Large intestine (tissue), 12 donors: ENCODE measurements around the gene RPL31. TPM values are rescaled to one million over a fixed set of nuclear protein-coding genes. Genes with fewer than 3 reads are reported as not detected.

ENCODE experiments used
- DNase-seq, 2 donors: peaks; one replicate each; pipeline versions ENCODE4 v3.0.0 to v3.0.0-alpha.2; 2013
- H3K27ac ChIP-seq: one replicate; pipeline ENCODE4 v1.5.1; 2013; ENCODE audit warnings: low read length
- H3K27me3 ChIP-seq: 2 replicates; pipeline ENCODE4 v1.6.1; 2013; ENCODE audit warnings: low read length; ENCODE audit not compliant: control insufficient read depth, insufficient read depth
- H3K36me3 ChIP-seq: 2 replicates; pipeline ENCODE4 v1.6.1; 2013; ENCODE audit warnings: low read length; ENCODE audit not compliant: control insufficient read depth, insufficient read depth
- H3K4me1 ChIP-seq: one replicate; pipeline ENCODE4 v1.6.1; 2013; ENCODE audit warnings: low read length; ENCODE audit not compliant: control insufficient read depth, insufficient read depth
- H3K4me3 ChIP-seq: one replicate; pipeline ENCODE4 v1.5.1; 2013; ENCODE audit warnings: low read length
- H3K9me3 ChIP-seq: one replicate; pipeline ENCODE4 v1.6.1; 2013; ENCODE audit warnings: mild to moderate bottlenecking, low read depth, low read length, moderate library complexity; ENCODE audit not compliant: control insufficient read depth
- WGBS: methylation state at CpG from one replicate; pipeline ENCODE4 v1.1.5; 2013; ENCODE audit warnings: low lambda C conversion rate; ENCODE audit not compliant: insufficient coverage; 5-methylcytosine and 5-hydroxymethylcytosine counted together
- long read RNA-seq, 11 donors: transcript quantifications; one replicate each; lab custom pipeline, GENCODE V29; 2026
- polyA plus RNA-seq: library from polyadenylated mRNA; unstranded; fragments of 120-200 nt; gene quantifications from one replicate; pipeline ENCODE4 v1.2.1, GENCODE V29; 2013

Gene RPL31
- polyA plus RNA-seq, result 4,666 TPM
- long read RNA-seq, donor 1, transcript RPL31-208 (4 exons, 825 nt), result minor isoform, 381 of 1,756 reads
- long read RNA-seq, donor 1, transcript RPL31-205 (4 exons, 716 nt), result minor isoform, 28 of 1,756 reads
- long read RNA-seq, donor 1, transcript RPL31-201 (5 exons, 1,865 nt), result major isoform, 1,172 of 1,756 reads
- long read RNA-seq, donor 1, transcript RPL31-211 (3 exons, 357 nt), result minor isoform, 21 of 1,756 reads
- long read RNA-seq, donor 1, partial matches to known transcripts, result 72 of 1,756 reads
- long read RNA-seq, donor 1, other reads (novel, unspliced or antisense), result 53 of 1,756 reads
- long read RNA-seq, donor 2, transcript RPL31-201 (5 exons, 1,865 nt), result major isoform, 2,034 of 3,374 reads
- long read RNA-seq, donor 2, transcript RPL31-205 (4 exons, 716 nt), result minor isoform, 73 of 3,374 reads
- long read RNA-seq, donor 2, transcript RPL31-202 (3 exons, 641 nt), result minor isoform, 42 of 3,374 reads
- long read RNA-seq, donor 2, transcript RPL31-208 (4 exons, 825 nt), result minor isoform, 828 of 3,374 reads
- long read RNA-seq, donor 2, partial matches to known transcripts, result 245 of 3,374 reads
- long read RNA-seq, donor 2, other reads (novel, unspliced or antisense), result 116 of 3,374 reads
- long read RNA-seq, donor 3, result 0 reads
- long read RNA-seq, donor 4, transcript RPL31-208 (4 exons, 825 nt), result minor isoform, 132 of 431 reads
- long read RNA-seq, donor 4, transcript RPL31-201 (5 exons, 1,865 nt), result major isoform, 254 of 431 reads
- long read RNA-seq, donor 4, transcript RPL31-205 (4 exons, 716 nt), result minor isoform, 7 of 431 reads
- long read RNA-seq, donor 4, partial matches to known transcripts, result 19 of 431 reads
- long read RNA-seq, donor 4, other reads (novel, unspliced or antisense), result 14 of 431 reads
- long read RNA-seq, donor 5, transcript RPL31-208 (4 exons, 825 nt), result minor isoform, 370 of 1,717 reads
- long read RNA-seq, donor 5, transcript RPL31-201 (5 exons, 1,865 nt), result major isoform, 1,142 of 1,717 reads
- long read RNA-seq, donor 5, transcript RPL31-202 (3 exons, 641 nt), result minor isoform, 12 of 1,717 reads
- long read RNA-seq, donor 5, transcript RPL31-205 (4 exons, 716 nt), result minor isoform, 39 of 1,717 reads
- long read RNA-seq, donor 5, partial matches to known transcripts, result 69 of 1,717 reads
- long read RNA-seq, donor 5, other reads (novel, unspliced or antisense), result 67 of 1,717 reads
- long read RNA-seq, donor 6, transcript RPL31-202 (3 exons, 641 nt), result minor isoform, 35 of 3,388 reads
- long read RNA-seq, donor 6, transcript RPL31-201 (5 exons, 1,865 nt), result major isoform, 1,832 of 3,388 reads
- long read RNA-seq, donor 6, transcript RPL31-208 (4 exons, 825 nt), result minor isoform, 949 of 3,388 reads
- long read RNA-seq, donor 6, transcript RPL31-205 (4 exons, 716 nt), result minor isoform, 71 of 3,388 reads
- long read RNA-seq, donor 6, partial matches to known transcripts, result 343 of 3,388 reads
- long read RNA-seq, donor 6, other reads (novel, unspliced or antisense), result 115 of 3,388 reads
- long read RNA-seq, donor 7, transcript RPL31-211 (3 exons, 357 nt), result minor isoform, 20 of 1,538 reads
- long read RNA-seq, donor 7, transcript RPL31-208 (4 exons, 825 nt), result minor isoform, 356 of 1,538 reads
- long read RNA-seq, donor 7, transcript RPL31-205 (4 exons, 716 nt), result minor isoform, 29 of 1,538 reads
- long read RNA-seq, donor 7, transcript RPL31-201 (5 exons, 1,865 nt), result major isoform, 943 of 1,538 reads
- long read RNA-seq, donor 7, partial matches to known transcripts, result 110 of 1,538 reads
- long read RNA-seq, donor 7, other reads (novel, unspliced or antisense), result 60 of 1,538 reads
- long read RNA-seq, donor 8, transcript RPL31-205 (4 exons, 716 nt), result minor isoform, 80 of 4,812 reads
- long read RNA-seq, donor 8, transcript RPL31-201 (5 exons, 1,865 nt), result major isoform, 3,268 of 4,812 reads
- long read RNA-seq, donor 8, transcript RPL31-208 (4 exons, 825 nt), result minor isoform, 870 of 4,812 reads
- long read RNA-seq, donor 8, transcript RPL31-202 (3 exons, 641 nt), result minor isoform, 27 of 4,812 reads
- long read RNA-seq, donor 8, partial matches to known transcripts, result 318 of 4,812 reads
- long read RNA-seq, donor 8, other reads (novel, unspliced or antisense), result 190 of 4,812 reads
- long read RNA-seq, donor 9, transcript RPL31-211 (3 exons, 357 nt), result minor isoform, 39 of 5,130 reads
- long read RNA-seq, donor 9, transcript RPL31-208 (4 exons, 825 nt), result minor isoform, 1,168 of 5,130 reads
- long read RNA-seq, donor 9, transcript RPL31-205 (4 exons, 716 nt), result minor isoform, 93 of 5,130 reads
- long read RNA-seq, donor 9, transcript RPL31-201 (5 exons, 1,865 nt), result major isoform, 3,186 of 5,130 reads
- long read RNA-seq, donor 9, partial matches to known transcripts, result 313 of 5,130 reads
- long read RNA-seq, donor 9, other reads (novel, unspliced or antisense), result 282 of 5,130 reads
- long read RNA-seq, donor 10, transcript RPL31-208 (4 exons, 825 nt), result minor isoform, 872 of 3,618 reads
- long read RNA-seq, donor 10, transcript RPL31-201 (5 exons, 1,865 nt), result major isoform, 2,244 of 3,618 reads
- long read RNA-seq, donor 10, transcript RPL31-205 (4 exons, 716 nt), result minor isoform, 61 of 3,618 reads
- long read RNA-seq, donor 10, transcript RPL31-202 (3 exons, 641 nt), result minor isoform, 25 of 3,618 reads
- long read RNA-seq, donor 10, partial matches to known transcripts, result 217 of 3,618 reads
- long read RNA-seq, donor 10, other reads (novel, unspliced or antisense), result 148 of 3,618 reads
- long read RNA-seq, donor 11, transcript RPL31-202 (3 exons, 641 nt), result minor isoform, 13 of 2,310 reads
- long read RNA-seq, donor 11, transcript RPL31-205 (4 exons, 716 nt), result minor isoform, 41 of 2,310 reads
- long read RNA-seq, donor 11, transcript RPL31-201 (5 exons, 1,865 nt), result major isoform, 1,469 of 2,310 reads
- long read RNA-seq, donor 11, transcript RPL31-208 (4 exons, 825 nt), result minor isoform, 545 of 2,310 reads
- long read RNA-seq, donor 11, partial matches to known transcripts, result 143 of 2,310 reads
- long read RNA-seq, donor 11, other reads (novel, unspliced or antisense), result 81 of 2,310 reads

- peak within 1 kb of the TSS; percentile 87 for H3K4me3 ChIP-seq
- no CpG with 5 or more reads among the region's 59 CpGs for WGBS
- peaks cover 35% of the 10 kb centered on the region for H3K36me3 ChIP-seq
- H3K27me3 ChIP-seq, result no peaks in the 10 kb centered on the region
- peak within 1 kb of the TSS; percentile 74 for H3K27ac ChIP-seq
- peaks cover 10% of the 10 kb centered on the region for H3K4me1 ChIP-seq
- peak; percentile 98 for DNase-seq
- H3K9me3 ChIP-seq, result no peaks in the 10 kb centered on the region
Measured at GRCh38 chr2:101001691-101002561, at the start of gene RPL31. TSS of gene RPL31 (plus strand) at chr2:101002289. CDS start at chr2:101002702, 413 bp downstream.

- H3K27ac ChIP-seq, result no peak overlapping the region
- no peaks in the 10 kb centered on the region for H3K9me3 ChIP-seq
- 100% methylated on average over 1 of the region's 2 CpGs for WGBS
- H3K27me3 ChIP-seq, result no peaks in the 10 kb centered on the region
- no peak for DNase-seq
- H3K4me3 ChIP-seq, result no peak overlapping the region
- H3K36me3 ChIP-seq, result peaks cover 12% of the 10 kb centered on the region
- H3K4me1 ChIP-seq, result no peaks in the 10 kb centered on the region
Measured at GRCh38 chr2:100952512-100952911, 49.6 kb upstream of the RPL31 start.

- H3K9me3 ChIP-seq, result no peaks in the 10 kb centered on the region
- no peak for DNase-seq
- no CpG with 5 or more reads among the region's 11 CpGs for WGBS
- H3K4me3 ChIP-seq, result no peak overlapping the region
- no peak overlapping the region for H3K27ac ChIP-seq
- H3K4me1 ChIP-seq, result no peaks in the 10 kb centered on the region
- peaks cover 12% of the 10 kb centered on the region for H3K36me3 ChIP-seq
- no peaks in the 10 kb centered on the region for H3K27me3 ChIP-seq
Measured at GRCh38 chr2:100953406-100954043, 48.6 kb upstream of the RPL31 start.

- DNase-seq, result no peak
- H3K9me3 ChIP-seq, result no peaks in the 10 kb centered on the region
- peaks cover 12% of the 10 kb centered on the region for H3K36me3 ChIP-seq
- no peak overlapping the region for H3K27ac ChIP-seq
- H3K4me1 ChIP-seq, result no peaks in the 10 kb centered on the region
- no peak overlapping the region for H3K4me3 ChIP-seq
- H3K27me3 ChIP-seq, result no peaks in the 10 kb centered on the region
- no CpG with 5 or more reads among the region's 6 CpGs for WGBS
Measured at GRCh38 chr2:100954044-100954420, 48.1 kb upstream of the RPL31 start.

- Histone ChIP-seq H3K27ac (no peak overlapping the region), H3K4me1 (no peaks in the 10 kb centered on the region), H3K9me3 (no peaks in the 10 kb centered on the region), H3K27me3 (no peaks in the 10 kb centered on the region), H3K36me3 (peaks cover 5% of the 10 kb centered on the region), H3K4me3 (no peak overlapping the region)
- no peak for DNase-seq
- no CpG with 5 or more reads among the region's 4 CpGs for WGBS
Measured at GRCh38 chr2:100955226-100955625, 46.9 kb upstream of the RPL31 start.

GRCh38 chr2:100956081-100956480 lies 46.0 kb upstream of the RPL31 start:
- no peaks in the 10 kb centered on the region for H3K27me3 ChIP-seq
- H3K36me3 ChIP-seq, result peaks cover 5% of the 10 kb centered on the region
- DNase-seq, result no peak
- no peaks in the 10 kb centered on the region for H3K4me1 ChIP-seq
- WGBS, result no CpG with 5 or more reads among the region's 5 CpGs
- H3K4me3 ChIP-seq, result no peak overlapping the region
- H3K27ac ChIP-seq, result no peak overlapping the region
- H3K9me3 ChIP-seq, result no peaks in the 10 kb centered on the region

GRCh38 chr2:100957996-100958653 lies 44.0 kb upstream of the RPL31 start:
- no peaks in the 10 kb centered on the region for H3K27me3 ChIP-seq
- H3K36me3 ChIP-seq, result peaks cover 5% of the 10 kb centered on the region
- H3K4me3 ChIP-seq, result no peak overlapping the region
- WGBS, result no CpG with 5 or more reads among the region's 16 CpGs
- no peak overlapping the region for H3K27ac ChIP-seq
- no peaks in the 10 kb centered on the region for H3K9me3 ChIP-seq
- no peaks in the 10 kb centered on the region for H3K4me1 ChIP-seq
- no peak for DNase-seq
